ENCODE data around the gene ALPG.
"Not testable (repeated sequence)": the region's sequence is repeated elsewhere in the genome, so short reads cannot be mapped to it uniquely, and the experiment has no call there.

ALPG gene

DNA sequence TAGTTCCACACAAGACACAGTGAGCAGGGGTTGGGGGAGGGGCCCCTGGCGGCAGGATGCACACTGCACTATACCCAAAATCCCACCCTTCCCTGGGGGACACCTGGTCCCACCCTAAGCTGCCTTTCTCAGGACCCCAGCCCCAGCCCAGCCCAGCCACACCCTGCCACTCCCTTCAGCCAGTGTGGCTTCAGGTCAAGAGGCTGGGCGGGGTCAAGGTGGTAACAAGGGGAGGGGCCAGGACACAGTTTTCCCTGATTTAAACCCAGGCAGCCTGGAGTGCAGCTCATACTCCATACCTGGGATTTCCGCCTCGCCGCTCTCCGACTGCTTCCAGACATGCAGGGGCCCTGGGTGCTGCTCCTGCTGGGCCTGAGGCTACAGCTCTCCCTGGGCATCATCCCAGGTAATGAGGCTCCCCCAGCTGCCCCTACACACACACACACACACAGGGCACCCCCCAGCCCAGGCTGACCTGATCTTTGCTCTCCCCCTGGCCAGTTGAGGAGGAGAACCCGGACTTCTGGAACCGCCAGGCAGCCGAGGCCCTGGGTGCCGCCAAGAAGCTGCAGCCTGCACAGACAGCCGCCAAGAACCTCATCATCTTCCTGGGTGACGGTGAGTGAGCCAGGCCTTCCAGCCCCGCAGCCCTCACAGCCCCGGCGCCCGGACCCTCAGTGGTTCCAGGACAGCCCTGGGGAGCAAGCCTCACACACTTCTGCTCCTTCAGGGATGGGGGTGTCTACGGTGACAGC, at the start of gene ALPG:
Gene ALPG, plus strand, starts transcription at position 289 of the 755 bp plus-strand sequence. Its CDS starts 51 bp downstream, at position 340.
- DNase-seq (ENCODE audit: low read depth), result no peak

GRCh38 chr2:232361646-232362045, 45.0 kb upstream of the ALPG start:
- DNase-seq (ENCODE audit: low read depth), result no peak

DNA sequence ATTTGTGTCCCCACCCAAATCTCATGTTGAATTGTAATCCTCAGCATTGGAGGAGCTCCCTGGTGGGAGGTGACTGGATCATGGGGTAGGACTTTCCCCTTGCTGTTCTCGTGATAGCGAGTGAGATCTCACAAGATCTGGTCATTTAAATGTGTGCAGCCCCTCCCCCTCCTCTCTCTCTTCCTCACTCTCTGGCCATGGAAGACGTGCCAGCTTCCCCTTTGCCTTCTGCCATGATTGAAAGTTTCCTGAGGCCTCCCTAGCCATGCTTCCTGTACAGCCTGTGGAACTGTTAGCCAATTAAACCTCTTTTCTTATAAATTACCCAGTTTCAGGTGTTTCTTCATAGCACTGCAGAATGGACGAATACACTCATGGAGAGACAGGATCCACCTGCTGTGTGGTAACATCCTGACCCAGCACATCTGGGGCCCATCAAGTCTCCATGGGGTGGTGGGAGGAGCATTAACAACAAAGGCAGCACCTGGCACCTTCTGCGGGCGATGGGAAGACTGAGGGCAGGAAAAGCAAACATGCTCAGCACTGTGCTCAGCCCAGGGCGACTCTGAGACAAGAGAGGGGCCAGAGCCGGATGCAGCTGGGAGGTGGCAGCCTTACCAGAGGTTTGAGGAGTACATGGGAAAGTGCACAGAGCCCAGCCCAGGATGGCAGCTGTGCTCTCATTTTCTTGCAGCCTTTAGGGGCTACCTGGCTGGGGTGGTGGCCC, 44.3 kb upstream of the ALPG start:
- no peak for DNase-seq (ENCODE audit: low read depth)

DNA sequence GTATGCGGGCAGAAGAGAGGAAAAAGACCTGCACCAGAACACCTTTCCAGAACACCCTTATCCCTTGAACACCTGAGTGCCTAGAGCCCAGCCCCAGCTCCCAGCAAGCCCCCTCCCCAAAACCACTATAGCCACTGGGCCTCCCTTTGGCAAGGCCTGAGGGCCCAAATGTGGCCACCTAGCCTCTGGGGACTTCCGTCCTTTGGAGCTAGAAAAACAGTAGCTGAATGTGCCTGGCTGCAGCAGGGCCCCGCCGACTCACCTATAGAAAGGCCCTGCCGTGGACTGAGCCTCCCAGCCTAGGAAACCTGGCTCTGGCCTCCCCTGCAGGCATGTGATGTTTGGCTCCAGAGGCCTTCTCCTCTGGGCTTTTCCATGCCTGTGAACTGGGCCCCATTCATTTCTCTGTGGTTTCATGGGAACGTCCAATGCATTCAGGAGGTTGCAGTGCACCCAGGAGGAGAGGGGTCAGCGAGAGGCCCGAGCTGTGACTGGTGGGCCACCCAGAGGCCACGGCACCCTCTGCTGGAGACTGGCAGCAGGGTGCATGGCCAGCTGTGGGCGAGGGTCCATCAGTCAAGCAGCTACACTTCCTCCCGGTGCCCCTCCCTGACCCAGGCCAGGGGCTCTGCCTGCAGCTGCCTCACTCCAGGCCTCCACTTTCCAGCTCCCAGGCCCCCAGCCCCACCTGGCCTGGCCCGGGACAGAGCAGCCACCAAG, 43.4 kb upstream of the ALPG start:
- DNase-seq (ENCODE audit: low read depth), result not testable (repeated sequence)

DNA sequence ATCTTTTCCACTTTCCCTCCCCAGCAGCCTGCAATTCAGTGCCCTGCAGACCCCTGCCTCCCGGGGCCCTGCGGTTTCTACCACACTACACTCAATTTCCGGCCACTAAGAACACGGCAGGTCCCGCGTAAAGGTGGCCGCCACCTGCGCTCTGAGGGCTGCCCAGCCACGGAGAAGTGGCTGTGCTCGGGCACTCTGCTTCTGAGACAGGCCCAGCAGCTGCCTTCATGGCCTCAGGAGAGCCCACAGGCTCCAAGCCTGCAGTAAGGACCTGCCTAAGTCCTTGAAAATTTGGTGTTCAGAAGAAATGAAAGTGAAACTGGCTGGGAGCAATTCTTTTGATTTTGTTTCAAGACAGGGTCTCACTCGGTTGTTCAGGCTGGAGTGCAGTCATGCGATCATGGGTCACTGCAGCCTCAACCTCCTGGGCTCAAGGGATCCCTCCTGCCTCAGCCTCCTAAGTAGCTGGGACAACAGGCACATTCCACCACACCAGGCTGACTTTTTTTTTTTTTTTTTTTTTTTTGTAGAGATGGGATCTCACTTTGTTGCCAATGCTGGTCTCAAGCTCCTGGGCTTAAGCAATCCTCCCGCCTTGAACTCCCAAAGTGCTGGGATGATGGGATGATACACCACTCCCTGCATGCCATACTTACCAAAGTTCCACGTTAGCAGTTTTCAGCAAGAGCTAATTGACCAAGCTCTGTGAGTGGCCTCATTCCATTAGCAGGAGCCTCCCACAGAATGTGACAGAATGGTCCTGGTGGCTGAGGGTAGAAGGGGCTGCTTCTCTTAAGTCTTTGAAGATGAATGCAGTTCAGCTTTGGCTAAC, 42.6 kb upstream of the ALPG start:
- peak; percentile 21 for DNase-seq (ENCODE audit: low read depth)

- not testable (repeated sequence) for DNase-seq (ENCODE audit: low read depth)
Observed at GRCh38 chr2:232364806-232365594, 41.6 kb upstream of the ALPG start.

GRCh38 chr2:232365621-232366321, 40.9 kb upstream of the ALPG start:
- no peak for DNase-seq (ENCODE audit: low read depth)

DNA sequence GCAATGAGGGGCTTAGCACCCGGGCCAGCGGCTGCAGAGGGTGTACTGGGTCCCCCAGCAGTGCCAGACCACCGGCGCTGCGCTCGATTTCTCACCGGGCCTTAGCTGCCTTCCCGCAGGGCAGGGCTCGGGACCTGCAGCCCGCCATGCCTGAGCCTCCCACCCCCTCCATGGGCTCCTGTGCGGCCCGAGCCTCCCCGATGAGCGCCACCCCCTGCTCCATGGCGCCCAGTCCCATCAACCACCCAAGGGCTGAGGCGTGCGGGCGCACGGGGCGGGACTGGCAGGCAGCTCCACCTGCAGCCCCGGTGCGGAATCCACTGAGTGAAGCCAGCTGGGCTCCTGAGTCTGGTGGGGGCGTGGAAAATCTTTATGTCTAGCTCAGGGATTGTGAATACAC, 40.2 kb upstream of the ALPG start:
- DNase-seq (ENCODE audit: low read depth), result not testable (repeated sequence)

DNA sequence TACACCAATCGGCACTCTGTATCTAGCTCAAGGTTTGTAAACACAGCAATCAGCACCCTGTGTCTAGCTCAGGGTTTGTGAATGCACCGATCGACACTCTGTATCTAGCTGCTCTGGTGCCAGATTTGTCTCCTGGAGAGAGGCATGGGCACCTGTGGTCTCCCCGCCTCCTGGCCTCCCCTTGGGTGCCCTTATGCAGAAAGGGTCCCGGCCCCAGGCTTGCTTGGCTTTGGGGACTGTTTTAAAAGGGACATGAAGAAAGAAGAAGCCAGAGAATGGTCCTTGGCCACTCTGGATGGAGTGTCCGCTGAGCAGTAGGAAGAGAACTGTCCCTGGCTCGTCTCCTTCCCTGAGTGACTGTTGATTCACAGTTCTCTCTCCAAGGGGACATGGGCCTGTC, 39.6 kb upstream of the ALPG start:
- no peak for DNase-seq (ENCODE audit: low read depth)

- DNase-seq (ENCODE audit: low read depth), result no peak
Observed at GRCh38 chr2:232367591-232368233, 38.9 kb upstream of the ALPG start.

DNA sequence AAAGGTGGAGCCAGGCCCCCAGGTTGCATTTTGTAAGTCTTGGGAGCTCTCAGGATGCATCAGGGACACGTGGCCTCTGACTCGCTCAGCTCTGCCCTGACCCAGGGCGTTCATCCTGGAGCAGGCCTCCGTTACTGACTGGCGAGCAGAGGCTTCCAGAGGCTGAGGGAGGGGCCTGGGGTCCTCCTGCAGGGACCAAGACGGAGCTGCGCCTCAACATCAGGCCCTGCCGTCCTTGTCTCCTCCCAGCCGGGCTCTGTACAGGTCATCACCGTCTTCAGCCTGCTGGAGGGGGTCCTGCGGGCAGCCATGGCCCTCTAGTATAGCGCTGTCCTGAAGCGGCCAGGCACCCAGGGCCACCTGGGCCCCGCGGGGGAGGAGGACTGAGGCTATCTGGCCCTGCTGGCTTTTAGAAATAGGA, 38.3 kb upstream of the ALPG start:
- no peak for DNase-seq (ENCODE audit: low read depth)

- DNase-seq (ENCODE audit: low read depth), result no peak
Observed at GRCh38 chr2:232369126-232369951, 37.3 kb upstream of the ALPG start.

DNA sequence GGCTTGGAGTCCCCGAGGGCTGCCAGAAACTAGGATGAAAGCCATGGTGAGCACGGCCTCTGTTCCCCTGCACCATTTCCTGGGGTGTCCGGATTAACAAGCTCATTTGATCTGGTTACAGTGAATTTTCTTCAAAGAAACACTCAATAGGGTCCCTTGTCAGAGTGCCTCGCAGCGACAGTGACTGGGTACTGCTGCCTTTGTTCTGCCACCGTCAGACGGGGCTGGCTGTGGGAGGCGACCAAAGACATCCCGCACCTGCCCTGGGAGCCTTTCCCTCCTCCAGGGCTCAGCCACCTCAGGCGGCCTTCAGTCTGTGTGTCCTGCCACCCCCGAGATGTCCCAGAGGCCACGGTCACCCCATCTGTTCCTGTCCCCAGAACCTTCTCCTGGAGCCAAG, 36.6 kb upstream of the ALPG start:
- DNase-seq (ENCODE audit: low read depth), result not testable (repeated sequence)

DNA sequence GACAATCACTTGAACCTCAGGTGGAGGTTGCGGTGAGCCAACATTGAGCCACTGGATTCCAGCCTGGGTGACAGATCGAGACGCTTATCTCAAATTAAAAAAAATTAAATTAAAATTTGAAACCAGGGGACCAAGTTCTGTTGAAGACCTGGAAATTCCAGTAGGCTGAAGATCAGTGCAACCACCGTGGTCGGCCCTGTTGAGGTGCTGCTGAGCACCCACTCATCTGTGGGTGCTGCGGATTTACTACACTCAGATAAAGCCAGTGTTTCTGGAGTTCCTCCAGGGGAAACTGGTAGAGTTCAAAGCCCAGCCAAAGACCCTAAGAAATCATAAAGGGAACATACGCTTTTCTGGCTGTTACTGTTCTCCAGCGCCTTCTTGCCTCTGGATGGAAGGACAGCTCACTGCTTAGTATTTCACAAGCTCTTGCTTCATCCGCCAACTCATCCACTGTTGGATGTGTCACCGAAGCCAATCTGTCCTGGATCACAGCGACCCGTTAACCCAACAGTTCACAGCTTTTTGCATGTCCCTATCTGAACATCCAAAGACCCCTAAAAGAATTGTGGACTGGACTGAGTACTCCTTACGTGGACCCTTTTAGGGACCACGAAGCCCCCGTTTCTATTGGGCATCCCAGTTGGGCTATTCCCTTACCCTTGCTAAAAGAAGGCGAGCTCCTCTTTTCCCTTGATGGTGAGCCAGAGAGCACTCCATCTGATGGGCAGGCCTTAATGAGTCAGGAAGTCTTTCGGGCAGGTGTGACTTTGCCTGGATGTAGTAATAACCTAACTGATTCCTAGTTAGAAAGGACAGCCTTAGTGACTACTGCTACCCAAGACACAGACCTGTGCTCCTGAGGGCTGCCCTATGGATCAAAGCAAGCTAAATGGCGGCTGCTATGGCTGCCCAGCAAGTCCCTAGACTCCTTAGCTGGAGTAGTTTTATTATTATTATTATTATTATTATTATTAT, 34.1 kb upstream of the ALPG start:
- no peak for DNase-seq (ENCODE audit: low read depth)

DNA sequence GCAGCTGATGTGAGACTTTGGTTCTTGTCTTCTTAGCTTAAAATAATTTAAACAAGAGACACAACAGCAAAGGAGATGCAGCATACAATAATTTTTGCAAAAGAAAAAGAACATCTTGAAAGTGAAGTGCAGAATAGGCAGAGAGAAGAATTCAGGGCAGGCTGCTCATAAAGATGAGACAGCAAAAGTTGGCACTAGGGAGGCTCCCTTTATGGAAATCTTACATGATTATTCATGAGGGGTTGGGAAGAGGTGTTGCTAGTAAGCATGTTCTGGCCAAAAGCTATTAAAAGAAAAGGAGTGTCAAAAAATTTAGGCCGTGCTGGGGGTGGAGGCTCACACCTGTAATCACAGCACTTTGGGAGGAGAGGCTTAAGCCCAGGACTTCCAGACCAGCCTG, 32.3 kb upstream of the ALPG start:
- DNase-seq (ENCODE audit: low read depth), result no peak

- no peak for DNase-seq (ENCODE audit: low read depth)
Observed at GRCh38 chr2:232375164-232375563, 31.5 kb upstream of the ALPG start.

- no peak for DNase-seq (ENCODE audit: low read depth)
Observed at GRCh38 chr2:232376260-232376659, 30.4 kb upstream of the ALPG start.

GRCh38 chr2:232376713-232377112, 29.9 kb upstream of the ALPG start:
- DNase-seq (ENCODE audit: low read depth), result no peak

Measured in stromal cell of bone marrow (primary cell).